ENCODE data around the gene SPON1. TPM values are rescaled to one million over a fixed set of nuclear protein-coding genes. Genes with fewer than 3 reads are reported as not detected.
A peak's percentile ranks its signal among the peaks of the same experiment; 100 is the strongest.

The SPON1 gene
- total RNA-seq, 4 donors from 2014 or later = 80.2 to 141 (median 103) TPM

GRCh38 chr11:14054116-14055107 lies 91.9 kb downstream of the SPON1 start:
- no peak for DNase-seq (ENCODE audit: low spot score)
- no peak for ATAC-seq (ENCODE audit: low FRiP score)
- TF ChIP-seq CTCF (IDR thresholded peaks at IDR 0.05) = no peak

- ATAC-seq (ENCODE audit: low FRiP score) (no peak), DNase-seq (ENCODE audit: low spot score) (no peak)
- TF ChIP-seq CTCF (IDR thresholded peaks at IDR 0.05) = no peak
Measured at GRCh38 chr11:14055936-14056335, 93.4 kb downstream of the SPON1 start.

GRCh38 chr11:14058061-14058460 lies 95.5 kb downstream of the SPON1 start:
- no peak for TF ChIP-seq CTCF (IDR thresholded peaks at IDR 0.05)
- no peak for DNase-seq (ENCODE audit: low spot score)
- no peak for ATAC-seq (ENCODE audit: low FRiP score)

- ATAC-seq (ENCODE audit: low FRiP score) (no peak), DNase-seq (ENCODE audit: low spot score) (no peak)
- no peak for TF ChIP-seq CTCF (IDR thresholded peaks at IDR 0.05)
Measured at GRCh38 chr11:14059491-14059890, 97.0 kb downstream of the SPON1 start.

- ATAC-seq (ENCODE audit: low FRiP score) (no peak), DNase-seq (ENCODE audit: low spot score) (no peak)
- no peak for TF ChIP-seq CTCF (IDR thresholded peaks at IDR 0.05)
Measured at GRCh38 chr11:14061721-14062120, 99.2 kb downstream of the SPON1 start.

- ATAC-seq (ENCODE audit: low FRiP score) = peak; percentile 65
Measured at GRCh38 chr11:14065141-14065540, 102.6 kb downstream of the SPON1 start.

More at GRCh38 chr11:14065141-14065540, 102.6 kb downstream of the SPON1 start:
- no peak for DNase-seq (ENCODE audit: low spot score)
- TF ChIP-seq CTCF (IDR thresholded peaks at IDR 0.05) = no peak
